Epithelial cell of prostate (primary cell): Measurements from ENCODE around the gene ETFA.
"Not testable (repeated sequence)": the region's sequence is repeated elsewhere in the genome, so short reads cannot be mapped to it uniquely, and the experiment has no call there.

Source experiments
- DNase-seq: peaks from one replicate; pipeline ENCODE4 v3.0.0-alpha.2; 2011; ENCODE audit warnings: low read depth, low spot score
- H3K27ac ChIP-seq: fragments of 450-650 bp; 2 replicates; pipeline ENCODE4 v1.5.1; 2017; ENCODE audit warnings: mild to moderate bottlenecking

ETFA gene

GRCh38 chr15:76327191-76328105 is 16.2 kb upstream of the ETFA start:
- no peak overlapping the region for H3K27ac ChIP-seq
- DNase-seq = no peak

- no peak overlapping the region for H3K27ac ChIP-seq
- DNase-seq = no peak
Measured at GRCh38 chr15:76325704-76326103, 14.4 kb upstream of the ETFA start.

GRCh38 chr15:76324066-76324465 is 12.8 kb upstream of the ETFA start:
- DNase-seq = no peak
- H3K27ac ChIP-seq = no peak overlapping the region

- no peak overlapping the region for H3K27ac ChIP-seq
- no peak for DNase-seq
Measured at GRCh38 chr15:76321602-76322001, 10.3 kb upstream of the ETFA start.

GRCh38 chr15:76321171-76321570 is 9.9 kb upstream of the ETFA start:
- H3K27ac ChIP-seq = no peak overlapping the region
- DNase-seq = no peak

- DNase-seq = no peak
- H3K27ac ChIP-seq = no peak overlapping the region
Measured at GRCh38 chr15:76320012-76320411, 8.7 kb upstream of the ETFA start.

- no peak for DNase-seq
- peak overlapping the region; percentile 96 for H3K27ac ChIP-seq
Measured at GRCh38 chr15:76313731-76314130, 2.5 kb upstream of the ETFA start.

GRCh38 chr15:76313175-76313567 is 1.9 kb upstream of the ETFA start:
- DNase-seq = not testable (repeated sequence)
- H3K27ac ChIP-seq = peak overlapping the region; percentile 96

- H3K27ac ChIP-seq = peak overlapping the region; percentile 96
Measured at GRCh38 chr15:76312540-76313174, 1.4 kb upstream of the ETFA start.

GRCh38 chr15:76310475-76311099 is 682 bp downstream of the ETFA start:
- no peak for DNase-seq
- peak overlapping the region; percentile 96 for H3K27ac ChIP-seq

More at GRCh38 chr15:76312540-76313174, 1.4 kb upstream of the ETFA start:
- DNase-seq = peak; percentile 77

- DNase-seq = no peak
- H3K27ac ChIP-seq = no peak overlapping the region
Measured at GRCh38 chr15:76309601-76310330, 1.5 kb downstream of the ETFA start.

- DNase-seq = no peak
Measured at GRCh38 chr15:76303909-76304308, 7.4 kb downstream of the ETFA start.

GRCh38 chr15:76299786-76300185 is 11.5 kb downstream of the ETFA start:
- H3K27ac ChIP-seq = no peak overlapping the region
- no peak for DNase-seq

More at GRCh38 chr15:76303909-76304308, 7.4 kb downstream of the ETFA start:
- no peak overlapping the region for H3K27ac ChIP-seq

- DNase-seq = no peak
- no peak overlapping the region for H3K27ac ChIP-seq
Measured at GRCh38 chr15:76298986-76299385, 12.3 kb downstream of the ETFA start.

- not testable (repeated sequence) for DNase-seq, H3K27ac ChIP-seq
Measured at GRCh38 chr15:76297951-76298350, 13.3 kb downstream of the ETFA start.

GRCh38 chr15:76296849-76297248 is 14.4 kb downstream of the ETFA start:
- no peak for DNase-seq
- no peak overlapping the region for H3K27ac ChIP-seq

GRCh38 chr15:76294463-76294862 is 16.8 kb downstream of the ETFA start:
- not testable (repeated sequence) for H3K27ac ChIP-seq, DNase-seq

GRCh38 chr15:76293361-76293760 is 17.9 kb downstream of the ETFA start:
- no peak for DNase-seq
- H3K27ac ChIP-seq = no peak overlapping the region

- no peak for DNase-seq
- H3K27ac ChIP-seq = no peak overlapping the region
Measured at GRCh38 chr15:76289582-76289981, 21.7 kb downstream of the ETFA start.

GRCh38 chr15:76286271-76286879 is 24.9 kb downstream of the ETFA start:
- no peak for DNase-seq
- H3K27ac ChIP-seq = no peak overlapping the region
